ENCODE results near the gene GSG1L. TPM values are rescaled to one million over a fixed set of nuclear protein-coding genes. Genes with fewer than 3 reads are reported as not detected.
"Not testable (repeated sequence)": the region's sequence is repeated elsewhere in the genome, so short reads cannot be mapped to it uniquely, and the experiment has no call there.

GSG1L gene
- polyA plus RNA-seq, 3 donors, result 0.10 to 0.11 TPM; not detected in 1

DNA sequence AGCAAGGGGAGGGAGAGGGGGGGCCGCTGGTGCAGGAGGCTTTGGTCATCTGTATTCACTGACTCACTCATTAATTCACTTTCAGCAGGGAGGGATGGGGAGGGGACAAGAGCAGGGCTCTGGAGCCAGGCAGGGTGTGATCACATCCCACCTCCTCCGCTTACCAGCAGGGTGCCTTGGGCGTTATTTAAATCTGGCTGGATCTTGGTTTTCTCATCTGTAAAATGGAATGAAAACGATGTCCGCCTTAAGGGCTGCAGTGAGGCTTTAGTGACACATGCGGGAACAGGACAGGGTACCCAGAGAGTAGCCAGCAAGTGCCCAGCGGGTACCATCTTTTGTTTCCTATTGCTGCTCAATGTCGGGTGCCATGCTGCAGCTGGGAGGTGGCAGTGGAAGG lies 161.0 kb downstream of the GSG1L start:
- WGBS, 3 donors, result 73 to 82% (median 81%) methylated on average over 8 of the region's 8 CpGs
- no peak overlapping the region for H3K27ac ChIP-seq (ENCODE audit: low read depth, low read length)

DNA sequence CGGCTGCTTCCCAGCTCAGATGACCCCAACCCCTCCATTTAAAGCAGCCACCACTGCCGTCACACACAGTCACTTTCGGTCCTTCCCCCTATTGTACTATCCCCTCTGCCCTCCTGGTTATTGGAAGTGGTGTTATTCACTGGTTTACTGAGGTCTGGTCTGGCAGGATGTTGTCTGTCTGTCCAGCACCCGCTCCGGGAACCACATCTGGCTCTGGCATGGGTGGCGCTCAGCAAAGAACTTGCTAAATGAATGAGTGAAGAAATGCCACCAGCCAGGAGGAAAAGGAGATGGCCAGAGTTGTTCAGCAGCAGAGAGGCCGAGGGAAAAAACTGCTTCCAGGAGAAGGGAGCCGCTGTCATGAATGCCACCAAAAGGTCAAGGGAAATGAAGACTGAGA lies 161.6 kb downstream of the GSG1L start:
- WGBS, 3 donors, result 67 to 79% (median 77%) methylated on average over 8 of the region's 8 CpGs

DNA sequence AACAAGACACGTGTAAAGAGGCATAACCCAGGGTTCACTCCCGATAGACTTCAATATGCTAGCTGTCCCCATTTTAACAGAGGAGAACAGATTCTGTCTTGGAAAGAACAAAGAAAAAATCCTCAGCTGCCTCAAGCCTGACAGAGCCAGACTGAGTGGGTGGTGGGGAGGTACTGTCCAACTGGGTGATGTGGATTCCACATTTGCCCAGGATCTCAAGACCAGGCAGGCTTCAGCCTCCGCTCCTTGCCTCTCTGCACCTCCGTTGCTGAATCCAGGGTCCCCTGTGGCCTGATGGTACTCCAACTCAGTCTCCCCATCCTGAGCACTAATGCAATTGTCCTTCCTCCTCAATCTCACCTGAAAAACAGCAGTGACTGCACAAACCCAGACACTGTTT lies 163.8 kb downstream of the GSG1L start:
- no peak overlapping the region for H3K27ac ChIP-seq (ENCODE audit: low read depth, low read length)
- WGBS, 3 donors, result 58 to 72% (median 66%) methylated on average over 4 of the region's 4 CpGs

More for the DNA sequence above, 161.6 kb downstream of the GSG1L start:
- no peak overlapping the region for H3K27ac ChIP-seq (ENCODE audit: low read depth, low read length)

DNA sequence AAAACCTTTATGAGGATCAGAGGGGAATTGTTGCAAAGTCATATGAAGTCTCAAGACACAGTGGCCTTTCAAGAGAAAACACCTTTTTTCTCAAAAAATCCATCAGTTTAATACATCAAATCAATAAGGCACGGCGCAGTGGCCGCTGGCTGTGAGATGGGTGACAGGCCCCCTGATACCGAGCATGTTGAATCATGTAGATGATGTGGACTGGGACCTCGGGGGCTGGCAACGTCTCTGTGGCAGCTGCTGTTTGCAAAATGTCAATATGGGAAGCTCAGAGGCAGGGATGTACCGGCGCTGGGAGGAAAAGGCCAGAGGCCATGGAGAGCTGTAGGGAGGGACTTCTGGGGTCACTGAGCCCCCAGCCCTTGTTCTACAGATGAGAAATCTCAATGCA lies 169.1 kb downstream of the GSG1L start:
- H3K27ac ChIP-seq (ENCODE audit: low read depth, low read length), result no peak overlapping the region
- 35 to 74% (median 73%) methylated on average over 8 of the region's 8 CpGs for WGBS, 3 donors

DNA sequence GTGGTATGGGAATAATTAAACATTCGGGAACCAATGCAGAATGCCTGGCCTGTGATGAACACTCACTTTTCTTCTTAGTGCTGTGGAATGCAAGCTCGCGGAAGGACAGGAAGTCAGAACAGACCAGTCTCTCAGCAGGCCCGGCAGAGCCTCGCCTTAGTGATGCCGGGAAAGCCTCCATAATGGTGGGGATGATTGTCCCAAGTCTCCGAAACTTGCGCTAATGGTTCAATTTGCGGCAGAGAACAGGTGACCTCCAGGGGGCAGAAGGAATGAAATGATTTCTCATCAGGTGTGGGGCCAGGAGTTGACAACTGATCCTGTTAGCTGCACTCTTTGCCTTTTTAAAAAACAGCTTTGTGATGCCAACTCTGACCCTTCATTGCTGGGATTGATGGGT lies 170.6 kb downstream of the GSG1L start:
- WGBS, 3 donors, result 32 to 41% (median 38%) methylated on average over 9 of the region's 9 CpGs
- no peak overlapping the region for H3K27ac ChIP-seq (ENCODE audit: low read depth, low read length)

DNA sequence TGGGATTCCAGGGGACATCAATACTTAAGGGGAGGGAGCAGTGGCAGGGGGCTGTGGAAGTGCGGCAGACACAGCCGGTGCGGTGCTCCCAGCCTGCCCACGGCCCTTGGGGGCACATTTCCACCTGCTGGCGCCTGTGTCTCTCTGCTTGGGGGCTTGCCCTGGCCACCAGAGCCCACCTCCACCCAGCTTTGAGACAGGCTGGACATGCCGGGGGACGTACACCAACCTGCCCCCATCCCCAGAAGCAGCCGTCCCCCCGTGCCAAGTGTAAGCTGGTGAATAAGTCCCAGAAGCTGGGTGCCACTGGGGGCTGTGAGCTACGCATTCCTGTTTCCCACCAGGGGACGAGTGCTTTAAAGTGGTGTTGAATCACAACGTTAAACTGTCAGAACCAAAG lies 172.6 kb downstream of the GSG1L start:
- no peak overlapping the region for H3K27ac ChIP-seq (ENCODE audit: low read depth, low read length)
- 37 to 48% (median 46%) methylated on average over 12 of the region's 12 CpGs for WGBS, 3 donors

DNA sequence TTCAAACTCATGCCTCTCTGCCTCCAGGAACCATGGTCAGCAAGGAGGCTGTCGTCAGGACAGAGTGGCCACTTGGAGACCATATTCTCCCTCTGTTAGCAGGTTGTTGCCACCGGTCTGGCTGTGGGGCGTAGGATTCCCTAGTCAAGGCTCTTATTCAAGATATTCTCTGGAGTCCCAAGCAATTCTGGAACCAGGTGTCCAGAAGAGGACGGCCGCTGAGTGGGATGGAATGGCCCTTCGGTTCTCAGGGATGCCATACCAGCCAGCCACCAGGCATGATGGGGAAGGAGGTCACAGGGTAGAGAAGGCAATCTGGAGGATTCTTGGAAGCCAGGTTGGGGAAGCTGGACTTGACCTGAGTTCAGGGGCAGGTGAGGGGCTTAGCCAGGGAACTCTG lies 173.5 kb downstream of the GSG1L start:
- H3K27ac ChIP-seq (ENCODE audit: low read depth, low read length), result no peak overlapping the region
- WGBS, 3 donors, result 76 to 90% (median 82%) methylated on average over 6 of the region's 6 CpGs

DNA sequence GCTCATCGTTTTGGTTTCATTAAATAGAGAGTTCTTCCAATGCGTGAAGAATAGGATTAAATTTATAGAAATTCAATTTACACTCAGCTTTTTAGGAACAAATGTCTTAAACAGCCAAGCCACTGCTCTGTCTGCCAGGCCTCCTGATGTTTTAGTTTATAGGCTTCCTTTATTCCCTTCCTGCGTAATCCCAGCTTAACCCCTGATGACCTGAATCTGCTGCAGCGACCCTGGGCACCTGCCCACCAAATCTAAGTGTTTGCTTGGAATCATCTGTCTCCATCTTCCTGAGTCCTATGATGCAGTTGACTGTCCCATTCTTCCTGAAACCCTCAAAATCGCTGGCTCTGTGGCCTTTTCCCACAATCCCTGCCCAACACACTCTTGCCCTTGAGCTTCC lies 179.9 kb downstream of the GSG1L start:
- 59 to 67% (median 67%) methylated on average over 5 of the region's 5 CpGs for WGBS, 3 donors
- H3K27ac ChIP-seq (ENCODE audit: low read depth, low read length), result no peak overlapping the region

DNA sequence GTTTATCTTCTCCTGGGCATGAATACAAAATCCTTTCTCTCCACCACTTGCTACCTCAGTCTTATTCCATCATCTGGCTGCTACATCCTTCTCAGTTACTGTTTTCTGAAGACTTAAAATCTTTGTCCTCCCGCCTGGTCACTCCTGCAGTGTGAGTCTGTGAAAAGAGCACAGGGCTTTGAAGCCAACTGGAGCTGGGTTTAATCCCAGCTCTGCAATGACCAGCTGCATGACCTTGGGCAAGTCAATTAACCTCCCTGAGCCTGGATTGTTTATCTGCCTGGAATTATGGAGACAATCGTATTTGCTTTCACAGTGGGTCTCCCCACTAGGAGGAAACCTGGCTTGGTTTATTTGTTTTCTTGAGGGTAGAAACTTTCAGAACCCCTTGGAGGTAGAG lies 183.2 kb downstream of the GSG1L start:
- 39 to 56% (median 52%) methylated on average over 2 of the region's 2 CpGs for WGBS, 3 donors

DNA sequence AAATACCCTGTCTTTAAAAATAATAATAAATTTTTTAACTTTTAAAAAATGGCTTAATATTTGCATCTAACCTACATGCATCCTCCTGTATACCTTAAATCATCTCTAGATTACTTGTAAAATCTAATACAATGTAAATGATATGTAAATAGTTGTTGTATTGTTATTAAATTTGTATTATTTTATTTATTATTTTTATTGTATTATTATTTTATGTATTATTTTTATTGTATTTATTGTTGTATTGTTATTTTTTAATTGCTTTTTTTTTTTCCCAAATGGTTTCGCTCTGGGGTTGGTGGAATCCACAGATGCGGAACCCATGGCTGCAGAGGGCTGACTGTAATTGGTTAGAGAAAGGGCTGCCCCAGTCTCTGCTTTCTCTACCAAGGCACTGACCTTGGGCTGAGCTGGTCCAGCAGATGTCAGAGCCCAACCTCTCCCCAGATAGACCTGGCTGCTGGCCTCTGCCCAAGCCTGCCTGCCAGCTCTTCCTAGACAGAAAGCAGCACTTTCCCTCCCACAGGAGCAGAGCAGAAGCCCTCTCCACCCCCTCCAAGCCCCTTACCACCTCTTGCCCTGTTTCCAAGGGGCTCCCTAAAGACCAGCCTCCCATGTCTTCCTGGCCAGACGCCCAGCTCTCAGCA lies 183.8 kb downstream of the GSG1L start:
- WGBS, 3 donors, result 63 to 71% (median 69%) methylated on average over 3 of the region's 3 CpGs
- no peak overlapping the region for H3K27ac ChIP-seq (ENCODE audit: low read depth, low read length)

More for the DNA sequence above, 183.2 kb downstream of the GSG1L start:
- H3K27ac ChIP-seq (ENCODE audit: low read depth, low read length), result no peak overlapping the region

DNA sequence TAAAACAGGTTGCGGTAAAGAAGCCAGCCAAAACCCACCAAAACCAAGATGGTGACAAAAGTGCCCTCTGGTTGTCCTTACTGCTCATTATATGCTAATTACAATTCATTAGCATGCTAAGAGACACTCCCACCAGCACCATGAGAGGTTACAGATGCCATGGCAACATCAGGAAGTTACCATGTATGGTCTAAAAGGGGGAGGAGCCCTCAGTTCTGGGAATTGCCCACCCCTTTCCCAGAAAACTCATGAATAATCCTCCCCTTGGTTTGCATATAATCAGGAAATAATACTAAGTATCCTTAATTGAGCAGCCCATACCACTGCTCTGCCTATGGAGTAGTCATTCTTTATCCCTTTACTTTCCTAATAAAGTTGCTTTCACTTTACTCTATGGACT lies 190.9 kb downstream of the GSG1L start:
- not testable (repeated sequence) for H3K27ac ChIP-seq (ENCODE audit: low read depth, low read length)
- 96 to 100% (median 96%) methylated on average over 1 of the region's 1 CpG for WGBS, 3 donors

DNA sequence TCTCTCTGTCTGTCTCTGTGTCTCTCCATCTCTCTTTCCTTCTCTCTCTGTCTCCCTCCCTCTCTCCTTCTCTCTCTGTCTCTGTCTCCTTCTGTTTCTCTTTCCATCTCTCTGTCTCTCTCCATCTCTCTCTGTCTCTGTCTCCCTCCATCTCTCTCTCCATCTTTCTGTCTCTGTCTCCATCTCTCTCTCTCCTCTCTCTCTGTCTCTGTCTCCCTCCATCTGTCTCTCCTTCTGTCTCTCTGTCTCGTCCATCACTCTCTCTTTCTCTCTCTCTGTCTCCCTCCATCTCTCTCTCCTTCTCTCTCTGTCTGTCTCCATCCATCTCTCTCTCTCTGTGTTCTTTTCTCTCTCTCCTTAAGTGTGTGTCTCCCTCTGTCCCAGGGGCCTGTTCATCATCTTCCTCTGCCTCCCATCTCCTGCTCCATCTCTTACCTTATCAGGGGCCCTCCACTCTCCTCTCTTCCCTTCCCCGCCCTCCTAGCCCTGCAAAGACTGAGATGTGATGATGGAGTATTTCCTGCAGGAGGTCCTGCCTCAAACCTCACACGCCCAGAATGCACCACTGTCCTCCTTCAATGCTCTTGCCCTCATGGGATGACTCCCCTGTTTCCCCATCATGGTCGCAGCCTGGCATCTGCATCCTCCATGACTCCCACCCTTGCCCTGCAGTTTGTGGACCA lies 193.3 kb downstream of the GSG1L start:
- WGBS, 3 donors, result 43 to 53% (median 46%) methylated on average over 4 of the region's 4 CpGs
- no peak overlapping the region for H3K27ac ChIP-seq (ENCODE audit: low read depth, low read length)

DNA sequence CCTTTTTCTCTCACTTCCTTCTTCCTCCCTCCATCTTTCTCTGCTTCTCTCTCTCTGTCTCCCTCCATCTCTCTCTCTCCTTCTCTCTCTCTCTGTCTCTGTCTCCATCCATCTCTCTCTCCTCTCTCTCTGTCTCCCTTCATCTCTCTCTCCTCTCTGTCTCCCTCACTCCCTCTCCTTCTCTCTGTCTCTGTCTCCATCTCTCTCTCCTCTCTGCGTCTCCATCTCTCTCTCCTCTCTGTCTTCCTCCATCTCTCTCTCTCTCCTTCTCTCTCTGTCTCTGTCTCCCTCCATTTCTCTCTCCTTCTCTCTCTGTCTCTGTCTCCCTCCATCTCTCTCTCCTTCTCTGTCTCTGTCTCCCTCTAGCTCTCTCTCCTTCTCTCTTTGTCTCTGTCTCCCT lies 194.1 kb downstream of the GSG1L start:
- no peak overlapping the region for H3K27ac ChIP-seq (ENCODE audit: low read depth, low read length)
- 81 to 95% (median 89%) methylated on average over 1 of the region's 1 CpG for whole genome bisulfite sequencing, 3 donors

DNA sequence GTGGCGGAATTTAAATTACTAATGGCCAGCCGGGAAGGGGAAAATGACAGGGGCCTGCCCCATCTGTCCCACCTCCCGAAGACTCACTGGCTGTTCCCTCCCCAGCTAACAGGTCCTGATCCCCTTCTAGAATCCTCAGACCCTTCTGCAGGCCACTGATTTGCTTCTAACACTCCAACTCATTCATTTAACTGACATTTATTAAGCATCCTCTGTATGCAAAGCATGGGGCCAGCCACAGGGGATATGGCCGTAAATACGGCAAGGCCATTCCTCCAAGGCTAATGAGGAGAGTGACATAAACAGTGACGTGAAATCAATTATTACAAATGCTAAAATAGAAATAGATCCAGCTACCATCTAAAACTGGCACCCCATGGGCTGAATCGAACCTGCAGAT lies 195.3 kb downstream of the GSG1L start:
- no peak overlapping the region for H3K27ac ChIP-seq (ENCODE audit: low read depth, low read length)
- 80 to 86% (median 84%) methylated on average over 7 of the region's 7 CpGs for WGBS, 3 donors

DNA sequence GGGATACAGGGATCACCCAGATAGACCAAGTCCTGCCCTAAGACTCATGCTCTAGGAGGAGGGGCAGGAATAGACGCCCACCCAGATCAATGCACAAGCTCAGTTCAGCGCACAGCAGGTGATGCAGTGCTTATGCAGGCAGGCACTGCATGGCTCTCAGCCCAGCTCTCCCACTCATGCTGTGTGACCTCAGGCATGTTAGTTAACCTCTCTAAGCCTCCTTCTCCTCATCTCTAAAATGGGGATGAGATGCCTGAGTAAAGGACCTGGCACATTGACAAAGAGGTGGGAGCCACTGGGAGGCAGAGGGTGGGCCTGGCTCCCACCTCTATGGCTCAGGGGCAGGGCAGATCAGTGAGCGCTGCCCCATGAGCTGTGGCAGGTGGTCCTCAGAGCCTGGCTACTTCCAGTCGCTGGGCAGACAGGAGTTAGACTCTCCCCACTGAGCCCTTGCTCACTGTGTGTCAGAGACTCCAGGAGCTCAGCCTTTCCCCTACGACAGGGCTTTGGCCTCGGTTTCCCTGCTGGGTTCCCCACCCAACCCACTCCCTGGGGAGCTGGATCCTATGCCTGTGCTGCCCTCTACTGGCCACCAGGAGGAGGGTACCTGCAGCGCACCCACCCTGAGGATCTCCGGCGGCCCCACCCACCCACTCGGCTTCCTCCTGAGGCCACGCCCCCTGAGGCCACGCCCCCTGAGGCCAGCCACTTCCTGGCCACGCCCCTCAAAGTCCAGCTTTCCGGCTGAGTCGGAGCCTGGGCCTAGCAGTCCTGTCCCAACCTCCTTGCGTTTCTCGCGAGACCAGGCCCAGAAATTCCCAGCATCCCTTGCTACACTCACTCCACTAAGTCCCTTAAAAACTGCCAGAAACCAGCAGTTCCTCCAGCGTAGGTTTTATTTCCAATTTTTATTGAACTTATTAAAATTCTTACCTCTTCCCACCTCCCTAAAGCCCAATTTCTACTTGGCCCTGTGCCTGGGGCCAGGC lies 196.1 kb downstream of the GSG1L start:
- H3K27ac ChIP-seq (ENCODE audit: low read depth, low read length), result no peak overlapping the region
- 27 to 36% (median 34%) methylated on average over 19 of the region's 19 CpGs for WGBS, 3 donors

DNA sequence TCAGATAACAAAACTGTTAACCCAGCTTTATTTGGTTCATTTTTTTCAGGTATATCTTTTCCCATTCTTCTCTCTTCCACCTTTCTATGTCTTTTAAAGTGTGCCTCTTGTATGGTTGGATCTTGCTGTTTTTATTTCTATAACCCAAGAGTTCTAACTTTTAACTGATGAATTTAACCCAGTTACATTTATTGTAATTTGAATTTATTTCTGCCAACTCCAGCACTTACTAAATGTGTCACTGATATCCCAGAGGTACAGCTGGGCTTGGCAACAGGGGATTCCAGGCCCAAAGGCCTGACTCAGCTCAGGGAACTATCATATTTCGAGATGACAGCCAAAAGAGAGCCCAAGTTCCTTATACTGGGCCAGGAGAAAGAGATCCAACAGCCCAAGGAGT lies 200.1 kb downstream of the GSG1L start:
- 61 to 81% (median 65%) methylated on average over 1 of the region's 1 CpG for WGBS, 3 donors
- no peak overlapping the region for H3K27ac ChIP-seq (ENCODE audit: low read depth, low read length)

DNA sequence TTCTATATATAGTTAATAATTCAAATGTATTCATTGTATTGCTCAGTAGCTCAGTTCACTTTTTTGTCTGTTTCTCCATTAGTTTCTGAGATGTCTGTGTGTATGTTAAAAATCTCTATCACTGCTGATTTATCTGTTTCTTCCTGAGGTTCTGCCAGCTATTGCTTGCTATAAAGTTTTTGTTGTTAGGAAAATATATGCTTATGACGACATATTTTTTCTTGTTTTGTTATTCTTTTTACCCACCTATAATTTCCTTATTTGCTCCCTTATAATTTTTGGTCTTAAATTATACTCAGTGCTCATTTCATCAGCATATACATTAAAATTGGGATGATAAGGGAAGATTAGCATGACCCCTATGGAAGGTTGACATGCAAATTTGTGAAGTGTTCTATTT lies 200.6 kb downstream of the GSG1L start:
- no peak overlapping the region for H3K27ac ChIP-seq (ENCODE audit: low read depth, low read length)

DNA sequence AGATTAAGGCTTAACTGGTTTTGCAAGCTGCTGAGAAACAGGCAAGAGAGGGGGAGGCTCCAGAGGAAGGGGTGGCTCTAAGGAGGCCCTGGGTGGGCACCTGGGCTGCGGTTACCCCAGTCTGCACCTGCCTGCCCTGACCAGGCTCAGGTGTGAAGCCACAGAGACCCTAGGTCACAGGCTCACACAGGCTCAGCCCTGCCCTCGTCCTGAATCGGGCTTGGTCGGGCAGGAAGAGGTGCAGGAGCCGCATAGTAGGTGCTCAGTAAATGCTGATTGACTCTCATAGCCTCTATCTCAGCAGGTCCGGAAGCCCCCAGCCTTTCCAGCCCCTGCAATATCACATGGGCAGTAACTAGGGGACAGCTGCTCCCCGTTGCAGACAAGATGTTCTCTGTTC lies 203.4 kb downstream of the GSG1L start:
- H3K27ac ChIP-seq (ENCODE audit: low read depth, low read length), result no peak overlapping the region
- WGBS, 3 donors, result 66 to 88% (median 84%) methylated on average over 7 of the region's 7 CpGs

More for the DNA sequence above, 200.6 kb downstream of the GSG1L start:
- WGBS, 3 donors, result 85 to 97% (median 91%) methylated on average over 1 of the region's 1 CpG

DNA sequence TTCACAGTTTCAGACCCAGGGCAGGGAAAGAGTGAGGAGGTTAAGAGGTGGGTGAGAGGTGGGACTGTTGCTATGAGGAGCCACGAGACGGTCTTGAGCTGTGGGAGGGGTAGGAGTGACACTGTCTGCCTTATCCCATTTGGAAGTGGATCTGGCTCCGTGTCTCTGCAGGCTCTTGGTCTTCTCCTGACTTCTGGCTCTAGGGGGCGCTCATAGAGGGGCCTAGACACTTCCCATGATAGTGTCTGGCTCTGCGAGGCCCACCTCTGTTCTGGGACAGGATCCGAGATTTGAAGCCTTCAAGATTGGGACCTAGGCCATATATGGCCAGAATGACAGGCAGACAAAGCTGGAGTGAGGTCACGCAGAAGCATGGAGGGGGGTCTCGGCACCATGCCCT lies 204.5 kb downstream of the GSG1L start:
- H3K27ac ChIP-seq (ENCODE audit: low read depth, low read length), result no peak overlapping the region
- WGBS, 3 donors, result 44 to 60% (median 51%) methylated on average over 8 of the region's 8 CpGs

Data from adipose tissue (tissue), 3 donors.